Measurements from ENCODE around the gene ADCY9.

ADCY9 gene

GRCh38 chr16:4032768-4033167, 83.5 kb downstream of the ADCY9 start:
- no peak for DNase-seq (ENCODE audit: low read depth in 2 of 2)

GRCh38 chr16:4028144-4028543, 88.1 kb downstream of the ADCY9 start:
- DNase-seq (ENCODE audit: low read depth in 2 of 2): no peak

GRCh38 chr16:4026854-4027253, 89.4 kb downstream of the ADCY9 start:
- no peak for DNase-seq (ENCODE audit: low read depth in 2 of 2)

GRCh38 chr16:4025428-4025827, 90.8 kb downstream of the ADCY9 start:
- no peak for DNase-seq (ENCODE audit: low read depth in 2 of 2)

- no peak for DNase-seq (ENCODE audit: low read depth in 2 of 2)
Measured at GRCh38 chr16:4021916-4022315, 94.3 kb downstream of the ADCY9 start.

GRCh38 chr16:4021070-4021779, 95.0 kb downstream of the ADCY9 start:
- no peak for DNase-seq (ENCODE audit: low read depth in 2 of 2)

GRCh38 chr16:4019371-4019791, 96.9 kb downstream of the ADCY9 start:
- no peak for DNase-seq (ENCODE audit: low read depth in 2 of 2)

GRCh38 chr16:4018391-4018790, 97.9 kb downstream of the ADCY9 start:
- no peak for DNase-seq (ENCODE audit: low read depth in 2 of 2)

- DNase-seq (ENCODE audit: low read depth in 2 of 2): no peak
Measured at GRCh38 chr16:4017807-4018206, 98.4 kb downstream of the ADCY9 start.

- DNase-seq (ENCODE audit: low read depth in 2 of 2): no peak
Measured at GRCh38 chr16:4016658-4017057, 99.6 kb downstream of the ADCY9 start.

- DNase-seq (ENCODE audit: low read depth in 2 of 2): no peak
Measured at GRCh38 chr16:4016005-4016352, 100.3 kb downstream of the ADCY9 start.

GRCh38 chr16:4015275-4016004, 100.8 kb downstream of the ADCY9 start:
- no peak for DNase-seq (ENCODE audit: low read depth in 2 of 2)

GRCh38 chr16:4011940-4012629, 104.2 kb downstream of the ADCY9 start:
- no peak for DNase-seq (ENCODE audit: low read depth in 2 of 2)

- DNase-seq (ENCODE audit: low read depth in 2 of 2): no peak
Measured at GRCh38 chr16:4011225-4011939, 104.9 kb downstream of the ADCY9 start.

GRCh38 chr16:4010225-4011158, 105.8 kb downstream of the ADCY9 start:
- no peak for DNase-seq (ENCODE audit: low read depth in 2 of 2)

- DNase-seq (ENCODE audit: low read depth in 2 of 2): no peak
Measured at GRCh38 chr16:4009177-4009576, 107.1 kb downstream of the ADCY9 start.

GRCh38 chr16:4008116-4008515, 108.1 kb downstream of the ADCY9 start:
- DNase-seq (ENCODE audit: low read depth in 2 of 2): no peak

GRCh38 chr16:4006397-4006999, 109.7 kb downstream of the ADCY9 start:
- no peak for DNase-seq (ENCODE audit: low read depth in 2 of 2)

- no peak for DNase-seq (ENCODE audit: low read depth in 2 of 2)
Measured at GRCh38 chr16:4005731-4006130, 110.5 kb downstream of the ADCY9 start.

- no peak for DNase-seq (ENCODE audit: low read depth in 2 of 2)
Measured at GRCh38 chr16:4005281-4005680, 111.0 kb downstream of the ADCY9 start.

GRCh38 chr16:4004206-4004605, 112.0 kb downstream of the ADCY9 start:
- no peak for DNase-seq (ENCODE audit: low read depth in 2 of 2)

Data from stimulated activated CD4-positive, alpha-beta T cell treated with anti-CD3 and anti-CD28 coated beads, Interleukin-15, amount 100 ng/mL, for 48 hours (primary cell).